NT2/D1 (cell line): ENCODE data around the gene ENOX1.

Source experiments
- YY1 ChIP-seq: IDR thresholded peaks from 2 replicates; pipeline ENCODE4 v1.6.1; 2011; ENCODE audit not compliant: insufficient read length, insufficient read depth
- ZNF274 ChIP-seq: IDR thresholded peaks from 2 replicates; pipeline ENCODE4 v1.6.1; 2011; ENCODE audit warnings: mild to moderate bottlenecking, low read depth, low read length

- TF ChIP-seq YY1 (no peak), ZNF274 (no peak)
Measured at GRCh38 chr13:43180837-43181236, 605.9 kb downstream of the ENOX1 start.
